IMR-90 (cell line): Measurements from ENCODE around the gene DENND1B. TPM values are rescaled to one million over a fixed set of nuclear protein-coding genes. Genes with fewer than 3 reads are reported as not detected.

Experiments
- ATAC-seq: fragments of 200-7000 bp; cut with Tn5 transposase; 2 replicates; pipeline ENCODE4 v1.9.1; 2020; ENCODE audit warnings: low read depth, mild to moderate bottlenecking, moderate library complexity
- BruUV-seq: library from RNA; stranded (reverse); fragments of 400-500 nt; replicated peaks from 2 replicates; lab custom pipeline; 2021; lab: Mats Ljungman, UMichigan
- CTCF ChIA-PET: fragments of 300-600 bp; formaldehyde crosslinking; extraction: SDS; loops from one replicate; lab custom pipeline; 2021; ENCODE audit warnings: antibody characterized with exemption; lab: Yijun Ruan, JAX
- POLR2A ChIA-PET: fragments of 300-600 bp; sonication (Branson Sonifier 250); formaldehyde crosslinking; loops from one replicate; lab custom pipeline; 2022; ENCODE audit warnings: antibody characterized with exemption; ENCODE audit not compliant: unreplicated experiment; lab: Charles Lee
- DNase-seq: peaks from one replicate; pipeline ENCODE4 v3.0.0; 2013
- H2AFZ ChIP-seq: replicated peaks from 2 replicates; pipeline ENCODE3; 2013; ENCODE audit warnings: low read length, mild to moderate bottlenecking; ENCODE audit not compliant: poor library complexity
- H2AK5ac ChIP-seq: 2 replicates; pipeline ENCODE4 v1.6.1; 2013; ENCODE audit warnings: low read depth, low read length, inconsistent platforms
- H2AK9ac ChIP-seq: replicated peaks from 2 replicates; pipeline ENCODE3; 2013; ENCODE audit warnings: mild to moderate bottlenecking, low read depth, low read length, moderate library complexity; ENCODE audit not compliant: poor library complexity
- H2BK120ac ChIP-seq: 2 replicates; pipeline ENCODE4 v1.6.1; 2013; ENCODE audit warnings: low read depth, low read length, inconsistent platforms
- H2BK15ac ChIP-seq: 3 replicates; pipeline ENCODE4 v1.6.1; 2013; ENCODE audit warnings: low read depth, low read length, inconsistent platforms
- H2BK20ac ChIP-seq: 2 replicates; pipeline ENCODE4 v1.6.1; 2013; ENCODE audit warnings: low read depth, mild to moderate bottlenecking, inconsistent platforms, low read length, moderate library complexity
- H2BK5ac ChIP-seq: 2 replicates; pipeline ENCODE4 v1.6.1; 2013; ENCODE audit warnings: mild to moderate bottlenecking, low read depth, low read length, inconsistent platforms; ENCODE audit not compliant: poor library complexity, severe bottlenecking
- H3K14ac ChIP-seq: replicated peaks from 2 replicates; pipeline ENCODE4 v1.6.1; 2013; ENCODE audit warnings: low read depth, low read length, inconsistent platforms
- H3K18ac ChIP-seq: 2 replicates; pipeline ENCODE4 v1.6.1; 2013; ENCODE audit warnings: low read depth, low read length, control low read depth
- H3K23ac ChIP-seq: 2 replicates; pipeline ENCODE4 v1.6.1; 2013; ENCODE audit warnings: low read depth, low read length, inconsistent platforms
- H3K27ac ChIP-seq: 2 replicates; pipeline ENCODE4 v1.5.1; 2013; ENCODE audit warnings: mild to moderate bottlenecking, control low read depth, low read length; ENCODE audit not compliant: insufficient read depth
- H3K27me3 ChIP-seq: 2 replicates; pipeline ENCODE4 v1.6.1; 2013; ENCODE audit warnings: low read length; ENCODE audit not compliant: control insufficient read depth, insufficient read depth
- H3K36me3 ChIP-seq: 2 replicates; pipeline ENCODE4 v1.6.1; 2013; ENCODE audit warnings: low read length, mixed read lengths; ENCODE audit not compliant: control insufficient read depth, insufficient read depth
- H3K4ac ChIP-seq: 2 replicates; pipeline ENCODE4 v1.6.1; 2013; ENCODE audit warnings: low read depth, low read length, inconsistent platforms
- H3K4me1 ChIP-seq: 2 replicates; pipeline ENCODE4 v1.6.1; 2013; ENCODE audit warnings: low read length, mixed read lengths; ENCODE audit not compliant: control insufficient read depth, insufficient read depth
- H3K4me2 ChIP-seq: 2 replicates; pipeline ENCODE4 v1.6.1; 2013; ENCODE audit warnings: low read depth, mild to moderate bottlenecking, control low read depth, low read length, moderate library complexity
- H3K4me3 ChIP-seq: 2 replicates; pipeline ENCODE4 v1.5.1; 2013; ENCODE audit warnings: low read depth, mild to moderate bottlenecking, control low read depth, low read length, moderate library complexity; ENCODE audit not compliant: insufficient read depth
- H3K56ac ChIP-seq: 2 replicates; pipeline ENCODE4 v1.6.1; 2013; ENCODE audit warnings: low read length, inconsistent platforms; ENCODE audit not compliant: insufficient read depth; ENCODE audit errors: extremely low read depth
- H3K79me1 ChIP-seq, 2 experiments: 2 replicates each; pipeline ENCODE4 v1.6.1; 2013; ENCODE audit warnings: low read length in 2 of 2, inconsistent platforms in 1 of 2, low read depth in 1 of 2
- H3K9ac ChIP-seq: 2 replicates; pipeline ENCODE4 v1.6.1; 2013; ENCODE audit warnings: low read depth, low read length, control low read depth
- H3K9me1 ChIP-seq: 2 replicates; pipeline ENCODE4 v1.6.1; 2013; ENCODE audit warnings: low read length, inconsistent platforms; ENCODE audit not compliant: insufficient read depth
- H3K9me3 ChIP-seq: 2 replicates; pipeline ENCODE4 v1.6.1; 2013; ENCODE audit warnings: low read length; ENCODE audit not compliant: control insufficient read depth, insufficient read depth
- H4K20me1 ChIP-seq: 2 replicates; pipeline ENCODE4 v1.6.1; 2013; ENCODE audit warnings: low read length, inconsistent platforms; ENCODE audit not compliant: insufficient read depth
- H4K5ac ChIP-seq: 2 replicates; pipeline ENCODE4 v1.6.1; 2013; ENCODE audit warnings: mild to moderate bottlenecking, low read depth, low read length, control low read depth
- H4K8ac ChIP-seq, 2 experiments: 2 replicates each; pipeline ENCODE4 v1.6.1; 2013; ENCODE audit warnings: low read depth in 2 of 2, low read length in 2 of 2, control low read depth in 1 of 2, inconsistent platforms in 1 of 2
- H4K91ac ChIP-seq: 2 replicates; pipeline ENCODE4 v1.6.1; 2013; ENCODE audit warnings: low read depth, low read length, inconsistent platforms; ENCODE audit not compliant: insufficient read depth
- CEBPB ChIP-seq: IDR thresholded peaks from 2 replicates; pipeline ENCODE4 v1.6.1; 2012; ENCODE audit warnings: low read depth, low read length, improper control_type of control experiment
- MAFK ChIP-seq: IDR thresholded peaks from 2 replicates; pipeline ENCODE4 v1.6.1; 2012; ENCODE audit warnings: low read depth, low read length, improper control_type of control experiment
- WGBS, 2 experiments: methylation state at CpG; one replicate each; pipeline versions ENCODE4 v1.1.5 to v1.1.7; 2013; ENCODE audit warnings: missing lambda C conversion rate in 2 of 2; ENCODE audit not compliant: insufficient read length in 1 of 2; ENCODE audit errors: extremely low coverage in 2 of 2; 5-methylcytosine and 5-hydroxymethylcytosine counted together
- dilution Hi-C: fragments of 300-500 bp; cut with HindIII; formaldehyde crosslinking; loops from one replicate; pipeline ENCODE4 v1.14.3; 2018; ENCODE audit warnings: low sequenced_read_pairs; ENCODE audit not compliant: unreplicated experiment
- in situ Hi-C: fragments of 300-500 bp; cut with MboI; formaldehyde crosslinking; loops from 3 replicates; pipeline ENCODE4 v1.14.3; 2019; ENCODE audit warnings: low sequenced_read_pairs, inconsistent platforms, mixed read lengths
- intact Hi-C: fragments of 100-400 bp; cut with micrococcal nuclease; formaldehyde crosslinking; loops from 2 replicates; pipeline ENCODE4 v1.10.0; 2022
- polyA plus RNA-seq, 3 experiments: library from polyadenylated mRNA; depleted of rRNA; stranded (reverse); fragments of >200 nt; gene quantifications; 2 replicates each; pipeline ENCODE4 v1.2.3, GENCODE V29; 2012; ENCODE audit warnings: low replicate concordance in 1 of 3
- total RNA-seq: library from RNA; depleted of rRNA; stranded (reverse); fragments of >200 nt; gene quantifications from 2 replicates; pipeline ENCODE4 v1.2.3, GENCODE V29; 2012

DENND1B gene
- total and polyA plus RNA-seq, 2 of the 4 experiments (the other 2 are of a cell fraction) = 4.0 to 24.2 TPM

DNA sequence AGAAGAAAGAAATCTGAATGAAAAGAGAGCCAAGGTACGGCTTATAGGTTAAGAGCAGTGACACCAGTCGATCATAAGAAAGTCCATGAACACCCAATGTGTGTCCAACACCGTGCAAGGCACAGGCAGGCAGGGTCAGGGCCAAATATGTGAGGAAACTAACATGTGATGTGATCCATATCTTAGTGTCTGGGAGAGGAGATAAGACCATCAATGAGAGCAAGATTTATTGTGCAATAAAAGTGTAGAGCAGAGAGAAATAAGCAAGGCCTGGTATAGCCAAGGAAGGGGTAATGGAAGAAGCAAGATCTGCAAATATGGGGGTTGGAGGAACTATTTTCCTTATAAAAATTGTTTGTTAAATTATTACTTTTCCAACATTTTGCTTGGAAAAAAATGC lies 308.5 kb downstream of the DENND1B start:
- TF ChIP-seq CEBPB = peak; percentile 44
- no peak for TF ChIP-seq MAFK
- Histone ChIP-seq H3K56ac (no peak overlapping the region), H3K23ac (no peak overlapping the region), H3K4ac (no peak overlapping the region), H2AK9ac (no peak overlapping the region), H4K5ac (no peak overlapping the region), H2BK120ac (no peak overlapping the region), H3K18ac (no peak overlapping the region), H3K79me1 (no peaks in the 10 kb centered on the region), H3K4me1 (no peaks in the 10 kb centered on the region), H3K9me1 (no peaks in the 10 kb centered on the region), H2BK5ac (no peak overlapping the region), H3K4me2 (no peak overlapping the region), H2AK5ac (no peak overlapping the region), H3K27ac (no peak overlapping the region), H4K91ac (no peak overlapping the region), H3K27me3 (peaks cover 1% of the 10 kb centered on the region; the same call in 1 of the 2 replicates), H3K36me3 (no peaks in the 10 kb centered on the region), H2BK20ac (no peak overlapping the region), H2BK15ac (no peak overlapping the region), H2AFZ (no peak overlapping the region), H3K4me3 (no peak overlapping the region), H3K9ac (no peak overlapping the region), H4K20me1 (no peaks in the 10 kb centered on the region), H3K9me3 (no peaks in the 10 kb centered on the region), H4K8ac (no peak overlapping the region), H3K14ac (no peak overlapping the region)
- in situ Hi-C loops = no loop called here
- no TSS peak for BruUV-seq
- POLR2A ChIA-PET = no interaction called here
- no peak for ATAC-seq
- intact Hi-C loops = no loop called here
- dilution Hi-C loops = no loop called here
- CTCF ChIA-PET = no interaction called here
- no peak for DNase-seq
- 49% methylated on average over 3 of the region's 3 CpGs; no CpG with 5 or more reads in 1 of the 2 experiments for WGBS, 2 experiments
